HG03354 (cell line): ENCODE measurements around the gene LIN7A.

Experiments used
- ATAC-seq: cut with Tn5 transposase; IDR thresholded peaks from one replicate; pipeline ENCODE4 v1.9.1; 2021; ENCODE audit warnings: mild to moderate bottlenecking; ENCODE audit not compliant: unreplicated experiment, poor library complexity, severe bottlenecking

The LIN7A gene

GRCh38 chr12:80937391-80938238 is at the start of gene LIN7A:
Gene LIN7A, minus strand, starts transcription at chr12:80937934. Its CDS starts 212 bp downstream, at chr12:80937722.
- peak; percentile 22 for ATAC-seq

- no peak for ATAC-seq
Measured at GRCh38 chr12:80986224-80986623, 48.5 kb upstream of the LIN7A start.

GRCh38 chr12:80979816-80980215 is 42.1 kb upstream of the LIN7A start:
- no peak for ATAC-seq

DNA sequence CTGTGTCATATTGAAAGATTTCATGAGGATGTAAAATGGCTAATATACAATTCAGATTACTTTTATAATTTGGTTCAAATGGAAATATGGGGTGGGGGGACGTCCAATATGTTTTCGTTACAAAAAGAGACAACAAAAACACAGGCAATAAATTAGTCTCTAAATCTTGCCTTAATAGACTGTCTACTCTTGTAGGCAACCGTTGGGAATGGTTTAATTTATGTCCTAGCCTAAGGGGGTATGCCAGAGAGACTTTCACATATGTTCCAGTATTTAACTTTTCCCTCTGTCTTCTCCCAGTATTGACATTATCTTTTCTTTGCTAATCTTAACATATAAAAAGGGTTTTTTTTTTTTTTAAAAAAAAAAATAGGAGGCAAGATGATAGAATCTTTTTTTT is 41.5 kb upstream of the LIN7A start:
- ATAC-seq = no peak

DNA sequence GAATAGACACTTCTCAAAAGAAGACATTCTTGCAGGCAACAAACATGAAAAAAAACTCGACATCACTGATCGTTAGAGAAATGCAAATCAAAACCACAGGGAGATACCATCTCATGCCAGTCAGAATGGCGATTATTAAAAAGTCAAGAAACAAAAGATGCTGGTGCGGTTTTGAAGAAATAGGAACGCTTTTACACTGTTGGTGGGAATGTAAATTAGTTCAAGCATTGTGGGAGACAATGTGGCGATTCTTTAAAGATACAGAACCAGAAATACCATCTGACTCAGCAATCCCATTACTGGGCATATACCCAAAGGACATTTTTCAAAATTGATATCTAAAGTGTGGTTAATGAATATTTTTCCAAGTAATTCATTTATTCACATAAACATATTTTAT is 39.6 kb upstream of the LIN7A start:
- ATAC-seq = no peak

- no peak for ATAC-seq
Measured at GRCh38 chr12:80968326-80968725, 30.6 kb upstream of the LIN7A start.

- ATAC-seq = no peak
Measured at GRCh38 chr12:80967565-80967964, 29.8 kb upstream of the LIN7A start.

DNA sequence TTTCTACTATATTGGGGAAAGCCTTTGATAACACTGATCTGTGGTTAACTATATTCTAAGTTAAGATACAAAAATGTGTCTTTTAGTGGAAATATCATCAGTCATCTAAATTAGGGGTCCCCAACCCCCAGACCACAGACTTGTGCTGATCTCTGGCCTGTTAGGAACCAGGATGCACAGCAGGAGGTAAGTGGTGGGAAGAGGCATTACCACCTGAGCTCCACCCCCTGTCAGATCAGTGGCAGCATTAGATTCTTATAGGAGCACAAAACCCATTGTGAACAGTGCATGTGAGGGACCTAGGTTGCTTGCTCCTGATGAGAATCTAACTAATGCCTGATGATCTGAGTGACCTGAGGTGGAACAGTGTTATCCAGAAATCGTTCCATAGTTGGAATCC is 28.3 kb upstream of the LIN7A start:
- no peak for ATAC-seq

DNA sequence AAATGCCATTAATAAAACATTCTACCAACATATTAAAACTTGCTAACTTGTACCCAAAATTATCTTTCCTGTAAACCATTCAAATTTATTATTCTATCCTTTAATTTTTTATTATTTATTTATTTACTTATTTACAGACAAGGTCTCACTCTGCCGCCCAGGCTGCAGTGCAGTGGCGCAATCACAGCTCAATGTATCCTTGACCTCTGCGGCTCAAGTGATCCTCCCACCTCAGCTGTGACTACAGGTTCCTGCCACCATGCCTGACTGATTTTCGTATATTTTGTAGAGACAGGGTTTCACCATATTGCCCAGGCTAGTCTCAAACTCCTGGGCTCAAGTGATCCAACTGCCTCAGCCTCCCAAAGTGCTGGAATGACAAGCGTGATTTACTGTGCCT is 20.4 kb upstream of the LIN7A start:
- no peak for ATAC-seq

GRCh38 chr12:80954857-80955520 is 17.3 kb upstream of the LIN7A start:
- ATAC-seq = no peak

DNA sequence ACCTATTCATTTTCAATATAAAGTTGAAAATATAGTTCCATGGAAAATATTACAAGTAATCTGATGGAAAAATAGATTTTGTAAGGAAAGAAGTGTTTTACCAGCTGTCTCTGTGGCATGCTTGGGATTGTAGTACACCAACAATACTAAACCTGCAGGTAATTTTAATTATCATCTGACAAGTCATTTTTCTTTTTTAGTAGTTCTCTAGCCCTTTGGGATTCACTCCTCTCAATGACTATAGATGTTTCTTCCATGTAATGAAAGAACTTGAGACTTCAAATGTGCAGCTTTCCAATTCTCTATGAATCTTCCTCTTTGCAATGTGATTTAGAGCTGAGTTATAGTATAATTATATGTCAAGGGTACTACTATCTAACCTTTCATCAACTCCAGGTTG is 14.7 kb upstream of the LIN7A start:
- no peak for ATAC-seq

DNA sequence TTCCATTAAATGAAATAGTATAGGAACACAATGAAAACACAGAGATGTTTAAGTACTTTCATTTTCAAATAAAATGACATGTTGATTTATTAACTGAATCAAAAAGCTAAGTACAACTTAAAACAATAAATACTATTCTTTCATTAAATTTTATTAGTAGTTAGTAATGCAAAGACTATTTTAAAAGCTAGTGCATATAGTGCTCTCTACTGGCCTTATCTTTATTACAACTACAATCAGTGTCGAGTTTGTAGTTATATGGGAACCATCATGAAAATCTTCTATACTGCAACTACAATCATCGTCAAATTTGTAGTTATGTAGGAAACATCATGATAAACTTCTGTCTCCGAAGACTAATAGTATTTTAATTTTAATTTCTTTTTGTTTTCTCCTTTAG is 8.9 kb upstream of the LIN7A start:
- peak; percentile 68 for ATAC-seq

GRCh38 chr12:80943338-80943737 is 5.6 kb upstream of the LIN7A start:
- ATAC-seq = no peak

- ATAC-seq = no peak
Measured at GRCh38 chr12:80941916-80942315, 4.2 kb upstream of the LIN7A start.

DNA sequence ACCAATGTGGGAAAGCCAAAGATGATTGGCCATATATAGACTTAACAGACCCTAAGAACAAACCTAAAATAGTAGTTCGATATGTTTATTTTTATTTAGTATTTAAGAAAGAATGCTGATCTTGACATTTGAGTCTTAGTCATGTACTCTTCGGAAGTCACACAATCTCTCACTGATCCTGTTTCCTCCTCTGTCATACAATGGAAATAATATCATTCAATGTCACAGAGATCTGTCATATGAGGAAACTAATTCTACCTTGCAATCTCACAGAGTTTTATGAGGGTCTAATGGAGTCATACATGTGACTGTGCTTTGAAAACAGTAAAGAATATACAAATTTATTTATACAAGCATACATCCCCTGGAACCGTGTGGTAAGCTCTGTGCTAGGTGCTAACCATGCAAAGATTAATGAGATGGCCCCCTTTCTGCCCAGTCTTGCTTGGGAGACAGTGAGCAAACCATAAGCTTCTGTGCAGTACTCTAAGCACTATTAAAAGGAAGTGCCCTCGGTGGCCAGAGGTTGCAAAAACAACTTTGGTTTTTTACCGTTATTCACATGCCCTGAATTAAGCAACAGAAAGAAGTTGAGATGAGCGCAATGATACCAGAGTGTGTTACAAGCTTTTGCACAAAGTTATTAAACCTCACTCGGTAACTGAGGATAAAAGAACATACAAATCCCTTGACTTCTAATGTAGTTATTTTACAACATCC is 1.7 kb upstream of the LIN7A start:
- no peak for ATAC-seq

DNA sequence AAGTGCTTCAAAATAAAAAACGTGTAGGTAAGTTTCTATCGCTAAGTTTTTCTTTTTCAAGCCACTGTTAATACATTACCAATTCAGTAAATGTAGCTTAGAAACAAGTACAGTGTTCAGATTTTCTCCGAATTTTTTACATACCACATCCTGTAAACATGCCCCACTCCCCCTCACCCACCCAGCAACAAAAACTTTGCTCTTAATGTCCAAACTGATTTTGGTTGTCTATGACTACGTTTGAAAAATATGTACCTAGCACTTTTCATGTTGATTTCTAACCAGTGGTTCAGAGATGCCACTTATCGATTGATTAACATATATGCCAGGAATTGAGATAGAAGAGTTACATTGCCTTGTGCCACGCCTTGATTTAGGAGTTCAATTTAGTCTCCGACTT is 663 bp upstream of the LIN7A start:
- peak; percentile 50 for ATAC-seq

DNA sequence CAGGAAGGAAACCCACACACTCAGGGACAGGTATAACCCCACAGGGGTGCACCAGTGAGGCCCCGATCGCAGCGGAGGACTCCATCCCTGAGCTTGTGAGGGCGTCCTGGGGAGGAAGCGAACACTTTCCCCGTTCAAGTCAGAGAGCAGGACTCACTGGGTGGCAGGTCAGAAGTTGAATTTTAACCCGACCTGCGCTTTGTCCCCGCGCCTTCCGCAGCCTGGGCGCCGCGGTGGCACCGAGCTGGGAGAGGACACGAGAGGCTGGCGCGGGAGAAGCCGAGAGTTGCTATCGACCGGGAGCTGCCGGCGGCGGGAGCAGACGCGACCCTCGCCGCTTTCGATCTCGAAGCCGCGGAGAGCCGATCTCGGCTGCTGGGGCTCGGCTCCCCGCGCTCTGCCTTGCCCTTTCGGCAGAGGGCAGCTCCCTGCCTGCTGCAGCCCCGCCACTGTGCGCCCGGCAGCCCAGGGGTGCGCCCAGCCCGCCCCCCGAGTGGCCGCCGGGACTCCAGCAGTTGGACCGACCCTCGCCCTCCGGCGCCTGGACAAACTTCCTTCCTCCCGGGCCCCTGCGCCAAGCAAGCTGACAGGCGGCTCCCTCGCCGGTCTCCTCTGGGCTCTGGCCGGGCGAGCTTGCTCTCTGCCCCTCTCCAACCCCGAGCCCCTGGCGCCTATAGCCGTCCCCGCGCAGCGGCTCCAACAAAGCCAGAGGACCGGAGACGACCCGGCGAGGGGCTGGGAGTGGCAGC is 918 bp downstream of the LIN7A start:
- ATAC-seq = peak; percentile 55

- ATAC-seq = no peak
Measured at GRCh38 chr12:80936353-80936641, 1.4 kb downstream of the LIN7A start.

DNA sequence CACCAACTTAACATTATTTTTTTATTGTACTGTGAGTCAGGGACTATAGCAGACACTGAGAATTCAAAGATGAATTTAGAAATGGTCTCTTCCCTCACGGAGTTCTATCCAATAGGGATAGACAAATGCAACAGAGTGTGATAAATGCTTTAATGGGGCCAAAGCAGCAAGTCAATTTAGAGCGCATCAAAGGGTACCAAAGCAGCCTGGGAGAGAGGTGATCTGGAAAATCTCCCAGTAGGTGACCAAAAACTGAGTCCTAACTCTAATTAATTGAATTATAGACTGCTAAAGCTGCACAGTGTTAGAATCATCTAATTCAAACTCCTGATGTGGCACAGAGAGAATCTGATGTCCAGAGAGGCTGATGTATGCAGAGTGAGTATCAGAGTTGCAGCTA is 2.6 kb downstream of the LIN7A start:
- ATAC-seq = no peak

DNA sequence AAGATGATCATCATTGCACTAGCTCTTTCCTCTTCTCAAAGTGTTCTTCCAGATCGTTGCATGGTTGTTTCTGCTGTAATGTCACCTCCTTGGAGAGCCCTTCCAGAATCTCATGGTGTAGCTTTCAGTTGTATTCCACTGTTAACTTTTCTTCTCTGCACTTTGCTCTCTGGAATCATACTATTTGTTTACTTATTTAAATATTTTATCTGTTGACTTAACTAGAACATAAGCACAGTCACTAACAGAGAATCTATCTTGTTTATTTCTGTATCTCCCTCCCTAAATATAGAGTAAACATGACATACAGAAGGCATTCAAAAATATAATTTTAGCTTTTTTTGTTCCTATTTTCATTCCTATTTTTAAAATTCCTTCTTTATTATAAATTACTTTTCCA is 11.8 kb downstream of the LIN7A start:
- ATAC-seq = no peak
